ENCODE results near the gene GPR45. TPM values are rescaled to one million over a fixed set of nuclear protein-coding genes. Genes with fewer than 3 reads are reported as not detected.

Gene GPR45, protein sequence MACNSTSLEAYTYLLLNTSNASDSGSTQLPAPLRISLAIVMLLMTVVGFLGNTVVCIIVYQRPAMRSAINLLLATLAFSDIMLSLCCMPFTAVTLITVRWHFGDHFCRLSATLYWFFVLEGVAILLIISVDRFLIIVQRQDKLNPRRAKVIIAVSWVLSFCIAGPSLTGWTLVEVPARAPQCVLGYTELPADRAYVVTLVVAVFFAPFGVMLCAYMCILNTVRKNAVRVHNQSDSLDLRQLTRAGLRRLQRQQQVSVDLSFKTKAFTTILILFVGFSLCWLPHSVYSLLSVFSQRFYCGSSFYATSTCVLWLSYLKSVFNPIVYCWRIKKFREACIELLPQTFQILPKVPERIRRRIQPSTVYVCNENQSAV
- total RNA-seq: not detected

DNA sequence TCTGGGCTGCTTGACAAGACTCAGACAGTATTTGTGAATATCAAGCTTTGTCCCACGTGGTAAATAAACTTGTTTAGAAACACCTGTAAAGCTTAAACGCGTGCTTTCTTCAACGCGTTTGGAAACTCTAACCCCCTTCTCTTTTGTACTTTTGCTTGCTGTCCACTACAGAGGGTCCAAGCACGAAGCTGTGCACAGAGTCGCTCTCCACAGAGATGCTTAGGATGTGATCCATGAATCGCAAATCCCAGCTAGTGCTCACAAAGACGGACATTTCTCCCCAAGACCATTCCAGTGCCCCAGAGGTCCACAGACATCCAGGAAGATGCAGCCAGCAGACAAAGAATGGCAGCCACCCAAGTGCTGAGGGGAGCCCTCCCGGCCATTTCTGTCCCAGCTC, at the start of gene GPR45:
GPR45 (plus strand) TSS at position 301 of the 400 bp plus-strand sequence. CDS start 116 bp downstream, outside the sequence.
- H3K4me1 ChIP-seq (ENCODE audit: control insufficient read depth in 3 of 3, insufficient read depth in 3 of 3, low read length in 3 of 3): peaks cover 0 to 2% (median 0%) of the 10 kb centered on the region in 3 donors
- H3K27me3 ChIP-seq (ENCODE audit: control insufficient read depth in 3 of 3, insufficient read depth in 3 of 3, low read length in 3 of 3): peaks cover 0 to 4% (median 4%) of the 10 kb centered on the region in 3 donors
- H3K9ac ChIP-seq (ENCODE audit: low read depth in 1 of 3, low read length in 3 of 3): no peak within 1 kb of the TSS
- no peak within 1 kb of the TSS for H3K4me3 ChIP-seq (ENCODE audit: low read length in 3 of 3)
- no peak within 1 kb of the TSS for H3K27ac ChIP-seq (ENCODE audit: low read depth, low read length)
- H3K36me3 ChIP-seq (ENCODE audit: control insufficient read depth in 3 of 3, insufficient read depth in 3 of 3, low read length in 3 of 3): no peaks in the 10 kb centered on the region
- no peaks in the 10 kb centered on the region for H3K9me3 ChIP-seq (ENCODE audit: control insufficient read depth in 3 of 3, low read length in 3 of 3)

GRCh38 chr2:105194022-105194675, 47.4 kb upstream of the GPR45 start:
- Histone ChIP-seq H3K9ac (ENCODE audit: low read depth in 1 of 3, low read length in 3 of 3) (no peak overlapping the region), H3K9me3 (ENCODE audit: control insufficient read depth in 3 of 3, low read length in 3 of 3) (peaks cover 0 to under 1% (median 0%) of the 10 kb centered on the region in 3 donors), H3K27ac (ENCODE audit: low read depth, low read length) (no peak overlapping the region), H3K27me3 (ENCODE audit: control insufficient read depth in 3 of 3, insufficient read depth in 3 of 3, low read length in 3 of 3) (no peaks in the 10 kb centered on the region), H3K4me3 (ENCODE audit: low read length in 3 of 3) (no peak overlapping the region), H3K36me3 (ENCODE audit: control insufficient read depth in 3 of 3, insufficient read depth in 3 of 3, low read length in 3 of 3) (no peaks in the 10 kb centered on the region), H3K4me1 (ENCODE audit: control insufficient read depth in 3 of 3, insufficient read depth in 3 of 3, low read length in 3 of 3) (no peaks in the 10 kb centered on the region)

DNA sequence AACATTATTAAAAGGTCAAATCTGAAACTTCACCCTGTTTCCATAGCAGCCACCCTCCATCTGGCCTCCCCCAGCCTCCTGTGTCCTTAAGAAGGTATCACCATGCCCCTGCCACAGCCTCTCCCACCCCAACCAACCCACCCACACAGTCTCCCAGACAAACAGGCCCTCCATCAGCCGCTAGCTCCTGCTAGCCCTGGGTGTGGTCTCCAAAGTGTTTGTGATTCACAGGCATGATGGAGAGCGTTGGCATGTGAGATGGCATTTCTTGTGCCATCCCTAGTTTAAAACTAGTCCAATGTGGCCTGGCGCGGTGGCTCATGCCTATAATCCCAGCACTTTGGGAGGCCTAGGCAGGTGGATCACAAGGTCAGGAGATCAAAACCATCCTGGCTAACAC, 44.9 kb upstream of the GPR45 start:
- no peak overlapping the region for H3K4me3 ChIP-seq (ENCODE audit: low read length in 3 of 3)
- no peaks in the 10 kb centered on the region for H3K9me3 ChIP-seq (ENCODE audit: control insufficient read depth in 3 of 3, low read length in 3 of 3)
- H3K9ac ChIP-seq (ENCODE audit: low read depth in 1 of 3, low read length in 3 of 3): no peak overlapping the region

DNA sequence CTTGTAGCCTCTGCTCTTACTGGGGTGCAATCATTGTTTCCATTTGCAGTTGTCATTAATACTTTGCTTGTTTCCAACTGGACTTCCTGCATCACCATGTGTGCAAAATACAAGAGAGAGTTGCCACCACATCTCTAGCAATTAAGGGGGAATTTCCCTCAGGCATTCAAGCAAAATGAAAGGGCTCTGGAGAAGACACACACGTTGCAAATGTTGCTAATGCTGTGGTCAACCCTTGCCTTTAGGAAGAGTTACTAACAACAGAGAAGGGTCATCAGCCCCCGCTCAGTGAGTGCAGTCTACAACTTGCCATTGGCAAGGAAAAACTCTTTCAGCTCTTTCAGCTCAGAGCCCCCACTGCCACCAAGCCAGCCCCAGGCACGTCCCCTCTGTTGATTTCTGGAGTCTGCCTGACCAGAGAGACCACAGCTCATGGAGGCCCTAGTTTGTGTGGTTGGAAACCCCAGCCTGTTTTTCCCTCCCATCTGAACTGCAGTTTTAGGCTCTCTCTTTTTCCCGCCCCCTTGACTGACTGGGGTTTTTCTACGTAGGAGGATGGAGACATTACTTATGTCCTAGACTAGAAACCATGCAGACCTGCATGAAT, 25.9 kb upstream of the GPR45 start:
- H3K9ac ChIP-seq (ENCODE audit: low read depth in 1 of 3, low read length in 3 of 3): no peak overlapping the region
- no peaks in the 10 kb centered on the region for H3K4me1 ChIP-seq (ENCODE audit: control insufficient read depth in 3 of 3, insufficient read depth in 3 of 3, low read length in 3 of 3)
- H3K4me3 ChIP-seq (ENCODE audit: low read length in 3 of 3): no peak overlapping the region
- H3K27me3 ChIP-seq (ENCODE audit: control insufficient read depth in 3 of 3, insufficient read depth in 3 of 3, low read length in 3 of 3): no peaks in the 10 kb centered on the region
- H3K36me3 ChIP-seq (ENCODE audit: control insufficient read depth in 3 of 3, insufficient read depth in 3 of 3, low read length in 3 of 3): no peaks in the 10 kb centered on the region
- no peak overlapping the region for H3K27ac ChIP-seq (ENCODE audit: low read depth, low read length)
- no peaks in the 10 kb centered on the region for H3K9me3 ChIP-seq (ENCODE audit: control insufficient read depth in 3 of 3, low read length in 3 of 3)

More for the DNA sequence above, 44.9 kb upstream of the GPR45 start:
- Histone ChIP-seq H3K27ac (ENCODE audit: low read depth, low read length) (no peak overlapping the region), H3K36me3 (ENCODE audit: control insufficient read depth in 3 of 3, insufficient read depth in 3 of 3, low read length in 3 of 3) (no peaks in the 10 kb centered on the region), H3K27me3 (ENCODE audit: control insufficient read depth in 3 of 3, insufficient read depth in 3 of 3, low read length in 3 of 3) (no peaks in the 10 kb centered on the region), H3K4me1 (ENCODE audit: control insufficient read depth in 3 of 3, insufficient read depth in 3 of 3, low read length in 3 of 3) (no peaks in the 10 kb centered on the region)

DNA sequence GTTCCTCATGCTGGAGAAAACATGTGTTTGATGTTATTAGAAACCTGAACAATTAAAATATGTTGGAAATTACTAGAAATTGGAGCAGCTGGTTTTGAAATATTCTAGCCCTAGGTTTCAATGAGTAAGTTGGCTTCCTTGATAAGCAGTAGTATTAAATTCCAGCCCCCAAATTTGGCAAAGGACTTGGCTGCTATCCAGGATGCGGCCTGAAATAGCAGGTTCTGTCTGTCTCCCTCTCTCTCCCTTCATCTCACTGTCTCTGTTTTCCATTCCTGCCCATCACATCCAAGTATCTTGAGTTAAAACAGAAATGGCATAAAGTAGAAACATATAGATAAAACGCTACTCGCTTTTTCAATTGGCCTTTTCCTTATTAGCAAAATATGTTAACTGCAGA, 20.9 kb upstream of the GPR45 start:
- no peak overlapping the region for H3K27ac ChIP-seq (ENCODE audit: low read depth, low read length)
- no peak overlapping the region for H3K4me3 ChIP-seq (ENCODE audit: low read length in 3 of 3)
- peaks cover 0 to 1% (median 0%) of the 10 kb centered on the region in 3 donors for H3K27me3 ChIP-seq (ENCODE audit: control insufficient read depth in 3 of 3, insufficient read depth in 3 of 3, low read length in 3 of 3)
- H3K9ac ChIP-seq (ENCODE audit: low read depth in 1 of 3, low read length in 3 of 3): no peak overlapping the region
- no peaks in the 10 kb centered on the region for H3K4me1 ChIP-seq (ENCODE audit: control insufficient read depth in 3 of 3, insufficient read depth in 3 of 3, low read length in 3 of 3)
- H3K36me3 ChIP-seq (ENCODE audit: control insufficient read depth in 3 of 3, insufficient read depth in 3 of 3, low read length in 3 of 3): no peaks in the 10 kb centered on the region
- no peaks in the 10 kb centered on the region for H3K9me3 ChIP-seq (ENCODE audit: control insufficient read depth in 3 of 3, low read length in 3 of 3)

- Histone ChIP-seq H3K36me3 (ENCODE audit: control insufficient read depth in 3 of 3, insufficient read depth in 3 of 3, low read length in 3 of 3) (no peaks in the 10 kb centered on the region), H3K9ac (ENCODE audit: low read depth in 1 of 3, low read length in 3 of 3) (no peak overlapping the region), H3K27ac (ENCODE audit: low read depth, low read length) (no peak overlapping the region), H3K4me3 (ENCODE audit: low read length in 3 of 3) (no peak overlapping the region), H3K9me3 (ENCODE audit: control insufficient read depth in 3 of 3, low read length in 3 of 3) (no peaks in the 10 kb centered on the region), H3K4me1 (ENCODE audit: control insufficient read depth in 3 of 3, insufficient read depth in 3 of 3, low read length in 3 of 3) (no peaks in the 10 kb centered on the region), H3K27me3 (ENCODE audit: control insufficient read depth in 3 of 3, insufficient read depth in 3 of 3, low read length in 3 of 3) (peaks cover 0 to 2% (median 2%) of the 10 kb centered on the region in 3 donors)
These were observed 17.1 kb upstream of the GPR45 start for GRCh38 chr2:105224444-105224843.

DNA sequence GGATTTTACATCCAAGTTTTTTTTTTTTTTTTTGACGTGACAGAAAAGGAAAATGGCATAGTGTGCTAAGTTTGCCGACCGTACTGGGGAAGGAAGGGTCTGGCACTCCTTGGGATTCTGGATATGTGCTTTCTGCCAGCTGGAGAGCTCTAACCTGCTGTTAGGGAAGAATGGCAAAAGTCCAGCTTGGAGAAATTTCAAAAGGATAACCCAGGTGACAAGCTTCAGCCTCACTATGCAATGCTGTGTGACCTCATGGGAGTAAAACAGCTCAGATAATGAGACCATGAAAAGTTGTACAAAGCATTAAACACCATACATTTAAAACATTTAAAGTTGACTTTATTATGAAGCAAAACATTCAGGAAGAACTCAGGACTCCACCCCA, 10.3 kb upstream of the GPR45 start:
- H3K36me3 ChIP-seq (ENCODE audit: control insufficient read depth in 3 of 3, insufficient read depth in 3 of 3, low read length in 3 of 3): no peaks in the 10 kb centered on the region
- no peak overlapping the region for H3K4me3 ChIP-seq (ENCODE audit: low read length in 3 of 3)
- H3K27me3 ChIP-seq (ENCODE audit: control insufficient read depth in 3 of 3, insufficient read depth in 3 of 3, low read length in 3 of 3): peaks cover 0 to 5% (median 3%) of the 10 kb centered on the region in 3 donors
- no peaks in the 10 kb centered on the region for H3K4me1 ChIP-seq (ENCODE audit: control insufficient read depth in 3 of 3, insufficient read depth in 3 of 3, low read length in 3 of 3)
- no peak overlapping the region for H3K27ac ChIP-seq (ENCODE audit: low read depth, low read length)
- H3K9ac ChIP-seq (ENCODE audit: low read depth in 1 of 3, low read length in 3 of 3): no peak overlapping the region
- H3K9me3 ChIP-seq (ENCODE audit: control insufficient read depth in 3 of 3, low read length in 3 of 3): no peaks in the 10 kb centered on the region

DNA sequence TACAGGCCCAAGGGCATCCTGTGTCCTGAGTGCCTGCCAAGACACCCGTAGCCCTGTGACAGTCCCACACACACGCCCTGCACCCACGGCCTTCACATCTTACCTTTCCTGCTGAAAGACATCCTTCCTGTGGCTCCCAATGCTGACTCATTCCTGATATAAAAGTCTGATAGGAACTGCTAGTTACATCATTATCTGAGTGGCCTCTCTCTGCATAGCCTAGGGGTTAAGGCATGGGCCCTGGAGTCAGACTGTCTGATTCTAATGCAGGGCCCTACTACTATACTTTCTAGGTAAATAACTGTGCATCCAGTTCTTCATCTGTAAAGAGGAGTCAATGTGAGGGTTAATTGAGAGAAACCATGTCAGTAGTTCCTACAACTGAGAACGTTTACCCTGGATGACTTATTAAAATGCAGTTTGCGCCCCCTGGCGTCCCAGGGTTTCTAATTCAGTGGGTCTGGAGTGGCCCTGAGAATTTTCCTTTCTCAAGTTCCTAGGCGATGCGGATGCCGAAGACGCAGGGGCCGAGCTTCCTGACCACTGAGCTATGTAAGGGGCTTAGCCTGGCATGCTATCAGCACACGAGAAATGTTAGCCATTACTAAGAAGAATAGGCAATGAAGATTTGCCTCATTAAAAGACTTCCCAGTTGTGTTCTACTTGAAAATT, 6.0 kb upstream of the GPR45 start:
- no peaks in the 10 kb centered on the region for H3K36me3 ChIP-seq (ENCODE audit: control insufficient read depth in 3 of 3, insufficient read depth in 3 of 3, low read length in 3 of 3)
- H3K4me3 ChIP-seq (ENCODE audit: low read length in 3 of 3): no peak overlapping the region
- H3K9ac ChIP-seq (ENCODE audit: low read depth in 1 of 3, low read length in 3 of 3): no peak overlapping the region
- H3K4me1 ChIP-seq (ENCODE audit: control insufficient read depth in 3 of 3, insufficient read depth in 3 of 3, low read length in 3 of 3): peaks cover 0 to 2% (median 0%) of the 10 kb centered on the region in 3 donors
- no peak overlapping the region for H3K27ac ChIP-seq (ENCODE audit: low read depth, low read length)
- no peaks in the 10 kb centered on the region for H3K9me3 ChIP-seq (ENCODE audit: control insufficient read depth in 3 of 3, low read length in 3 of 3)
- peaks cover 3 to 7% (median 5%) of the 10 kb centered on the region in 3 donors for H3K27me3 ChIP-seq (ENCODE audit: control insufficient read depth in 3 of 3, insufficient read depth in 3 of 3, low read length in 3 of 3)

- no peak overlapping the region for H3K27ac ChIP-seq (ENCODE audit: low read depth, low read length)
- H3K27me3 ChIP-seq (ENCODE audit: control insufficient read depth in 3 of 3, insufficient read depth in 3 of 3, low read length in 3 of 3): peaks cover 3 to 7% (median 5%) of the 10 kb centered on the region in 3 donors
- H3K4me3 ChIP-seq (ENCODE audit: low read length in 3 of 3): no peak overlapping the region
- no peaks in the 10 kb centered on the region for H3K36me3 ChIP-seq (ENCODE audit: control insufficient read depth in 3 of 3, insufficient read depth in 3 of 3, low read length in 3 of 3)
- no peaks in the 10 kb centered on the region for H3K9me3 ChIP-seq (ENCODE audit: control insufficient read depth in 3 of 3, low read length in 3 of 3)
- peaks cover 0 to 2% (median 0%) of the 10 kb centered on the region in 3 donors for H3K4me1 ChIP-seq (ENCODE audit: control insufficient read depth in 3 of 3, insufficient read depth in 3 of 3, low read length in 3 of 3)
- no peak overlapping the region for H3K9ac ChIP-seq (ENCODE audit: low read depth in 1 of 3, low read length in 3 of 3)
These were observed 5.5 kb upstream of the GPR45 start for GRCh38 chr2:105236060-105236424.

Data from skeletal muscle tissue (tissue), 4 donors.